GM19240 (cell line): ENCODE results near the gene PHACTR2.

ENCODE experiments used
- DNase-seq: peaks from one replicate; pipeline ENCODE4 v3.0.0; 2011; ENCODE audit warnings: low spot score; ENCODE audit not compliant: insufficient read length

PHACTR2 gene

GRCh38 chr6:143741480-143741879 is 63.7 kb downstream of the PHACTR2 start:
- no peak for DNase-seq

GRCh38 chr6:143742070-143742954 is 64.5 kb downstream of the PHACTR2 start:
- DNase-seq, result no peak

- DNase-seq, result no peak
Observed at GRCh38 chr6:143742955-143743255, 65.1 kb downstream of the PHACTR2 start.

- no peak for DNase-seq
Observed at GRCh38 chr6:143743301-143744166, 65.8 kb downstream of the PHACTR2 start.

- DNase-seq, result no peak
Observed at GRCh38 chr6:143744551-143745165, 66.9 kb downstream of the PHACTR2 start.

- DNase-seq, result no peak
Observed at GRCh38 chr6:143745166-143746133, 67.7 kb downstream of the PHACTR2 start.

- DNase-seq, result no peak
Observed at GRCh38 chr6:143746202-143747119, 68.7 kb downstream of the PHACTR2 start.

GRCh38 chr6:143747347-143747842 is 69.6 kb downstream of the PHACTR2 start:
- no peak for DNase-seq

- DNase-seq, result no peak
Observed at GRCh38 chr6:143749891-143750290, 72.1 kb downstream of the PHACTR2 start.

GRCh38 chr6:143750877-143751276 is 73.1 kb downstream of the PHACTR2 start:
- no peak for DNase-seq

GRCh38 chr6:143752459-143752858 is 74.7 kb downstream of the PHACTR2 start:
- DNase-seq, result no peak

- DNase-seq, result no peak
Observed at GRCh38 chr6:143753678-143754077, 75.9 kb downstream of the PHACTR2 start.

GRCh38 chr6:143754204-143754603 is 76.4 kb downstream of the PHACTR2 start:
- DNase-seq, result no peak

GRCh38 chr6:143755301-143755744 is 77.6 kb downstream of the PHACTR2 start:
- no peak for DNase-seq

GRCh38 chr6:143757346-143757832 is 79.6 kb downstream of the PHACTR2 start:
- DNase-seq, result no peak

- DNase-seq, result no peak
Observed at GRCh38 chr6:143758551-143758950, 80.8 kb downstream of the PHACTR2 start.

GRCh38 chr6:143759666-143760065 is 81.9 kb downstream of the PHACTR2 start:
- no peak for DNase-seq

- no peak for DNase-seq
Observed at GRCh38 chr6:143761074-143761473, 83.3 kb downstream of the PHACTR2 start.

GRCh38 chr6:143762126-143762525 is 84.4 kb downstream of the PHACTR2 start:
- no peak for DNase-seq
